AG04450 (cell line): ENCODE measurements around the gene MVD. TPM values are rescaled to one million over a fixed set of nuclear protein-coding genes. Genes with fewer than 3 reads are reported as not detected.

ENCODE experiments used
- CTCF ChIA-PET: fragments of 300-600, 350-600 bp; formaldehyde crosslinking; extraction: SDS; loops from one replicate; lab custom pipeline; 2022; ENCODE audit warnings: antibody characterized with exemption, inconsistent platforms; lab: Charles Lee
- POLR2A ChIA-PET: fragments of 350-600 bp; formaldehyde crosslinking; extraction: SDS; loops from one replicate; lab custom pipeline; 2021; ENCODE audit warnings: antibody characterized with exemption, inconsistent platforms; lab: Yijun Ruan, JAX
- DNase-seq: peaks from one replicate; pipeline ENCODE4 v3.0.0-alpha.2; 2011; ENCODE audit warnings: low read depth, low spot score
- H3K27ac ChIP-seq: one replicate; pipeline ENCODE4 v1.5.1; 2012; ENCODE audit warnings: low read depth, low read length, control low read depth
- H3K27me3 ChIP-seq: one replicate; pipeline ENCODE4 v1.6.0; 2012; ENCODE audit warnings: low read length; ENCODE audit not compliant: control insufficient read depth, insufficient read depth
- H3K4me3 ChIP-seq: 2 replicates; pipeline ENCODE4 v1.5.1; 2011; ENCODE audit warnings: mild to moderate bottlenecking, low read depth, low read length, control low read depth
- H3K9me3 ChIP-seq: 2 replicates; pipeline ENCODE4 v1.5.1; 2012; ENCODE audit warnings: low read length; ENCODE audit not compliant: control insufficient read depth, insufficient read depth
- CTCF ChIP-seq: IDR thresholded peaks from 2 replicates; pipeline ENCODE4 v1.5.1; 2011; ENCODE audit warnings: low read depth, low read length, control low read depth, inconsistent platforms
- polyA plus RNA-seq: library from polyadenylated mRNA; depleted of rRNA; stranded (reverse); fragments of >200 nt; gene quantifications from 2 replicates; pipeline ENCODE4 v1.2.3, GENCODE V29; 2011; rRNA removed

Gene MVD
- polyA plus RNA-seq, 1 experiment = 9.1 TPM

GRCh38 chr16:88608076-88608475 is 54.8 kb downstream of the MVD start:
- ChIA-PET CTCF (no interaction called here), POLR2A (no interaction called here)
- Histone ChIP-seq H3K27ac (no peak overlapping the region), H3K4me3 (no peak overlapping the region), H3K27me3 (no peaks in the 10 kb centered on the region), H3K9me3 (no peaks in the 10 kb centered on the region)
- no peak for DNase-seq
- TF ChIP-seq CTCF = no peak

GRCh38 chr16:88606148-88606757 is 56.6 kb downstream of the MVD start:
- TF ChIP-seq CTCF = no peak
- no peak for DNase-seq
- Histone ChIP-seq H3K4me3 (no peak overlapping the region), H3K9me3 (no peaks in the 10 kb centered on the region), H3K27me3 (no peaks in the 10 kb centered on the region), H3K27ac (no peak overlapping the region)
- ChIA-PET POLR2A (no interaction called here), CTCF (no interaction called here)

GRCh38 chr16:88605186-88606147 is 57.4 kb downstream of the MVD start:
- H3K27me3 ChIP-seq = no peaks in the 10 kb centered on the region
- ChIA-PET POLR2A (no interaction called here), CTCF (no interaction called here)
- no peak overlapping the region for H3K4me3 ChIP-seq
- TF ChIP-seq CTCF = no peak
- H3K9me3 ChIP-seq = no peaks in the 10 kb centered on the region
- DNase-seq = no peak
- H3K27ac ChIP-seq = no peak overlapping the region

- Histone ChIP-seq H3K4me3 (no peak overlapping the region), H3K27ac (no peak overlapping the region), H3K27me3 (no peaks in the 10 kb centered on the region), H3K9me3 (no peaks in the 10 kb centered on the region)
- CTCF ChIA-PET = interaction anchor here (1.3 kb wide), 1 partner anchor 211 kb away, joined by 4 read pairs; no protein-coding TSS in a partner anchor
- POLR2A ChIA-PET = no interaction called here
- TF ChIP-seq CTCF = no peak
- no peak for DNase-seq
Observed at GRCh38 chr16:88602091-88602490, 60.8 kb downstream of the MVD start.

Other genes starting within 250 kb of the MVD start
- gene ZFPM1, start 209.8 kb downstream of the MVD start, polyA plus RNA-seq = 0.20 TPM in 2 replicates
- 8.5 and 10.1 TPM in 2 replicates for gene ZC3H18, start 92.7 kb downstream of the MVD start, polyA plus RNA-seq
- gene IL17C, start 24.5 kb downstream of the MVD start, polyA plus RNA-seq = not detected in 2 replicates
- 53.6 and 99.8 TPM in 2 replicates for gene CYBA, start 12.0 kb downstream of the MVD start, polyA plus RNA-seq
- gene SNAI3, start 23.4 kb upstream of the MVD start, polyA plus RNA-seq = 0.04 and 0.06 TPM in 2 replicates
- 6.8 and 9.0 TPM in 2 replicates for gene RNF166, start 43.3 kb upstream of the MVD start, polyA plus RNA-seq
- gene CTU2, start 43.4 kb upstream of the MVD start, polyA plus RNA-seq = 6.5 and 8.7 TPM in 2 replicates
- 47.0 and 72.7 TPM in 2 replicates for gene PIEZO1, start 122.1 kb upstream of the MVD start, polyA plus RNA-seq
- 1.2 and 2.4 TPM in 2 replicates for gene CDT1, start 140.7 kb upstream of the MVD start, polyA plus RNA-seq
- gene APRT, start 148.8 kb upstream of the MVD start, polyA plus RNA-seq = 66.8 and 107 TPM in 2 replicates
- 11.6 and 18.5 TPM in 2 replicates for gene GALNS, start 193.9 kb upstream of the MVD start, polyA plus RNA-seq
- gene TRAPPC2L, start 194.0 kb upstream of the MVD start, polyA plus RNA-seq = 72.8 and 101 TPM in 2 replicates
- not detected in 2 replicates for gene PABPN1L, start 203.6 kb upstream of the MVD start, polyA plus RNA-seq